ENCODE measurements around the gene SLC9A9. TPM values are rescaled to one million over a fixed set of nuclear protein-coding genes. Genes with fewer than 3 reads are reported as not detected.

The SLC9A9 gene
- total and polyA plus RNA-seq, 10 of the 15 experiments (the other 5 are each of a cell fraction or from before 2014, with no cell fraction given) = 3.5 to 14.2 (median 9.3) TPM

GRCh38 chr3:143686638-143687197, 161.6 kb downstream of the SLC9A9 start:
- ChIA-PET SMC1A (ENCODE audit: uncharacterized antibody, unreplicated experiment) (no interaction called here), RAD21 (ENCODE audit: unreplicated experiment) (no interaction called here), CTCF (interaction anchor here (0.9 to 2.5 kb wide), 2 partner anchors 12 to 208 kb away, joined by 4 to 16 read pairs; no protein-coding TSS in a partner anchor), POLR2A (interaction anchor here (1.0 kb wide), 1 partner anchor 26 kb away, joined by 4 read pairs; no protein-coding TSS in a partner anchor)
- Histone ChIP-seq H3K79me2 (ENCODE audit: control insufficient read depth, insufficient read depth, low read length) (no peaks in the 10 kb centered on the region), H3K4me3 (no peak overlapping the region), H3K36me3 (ENCODE audit: control insufficient read depth in 2 of 2, insufficient read depth in 2 of 2, low read length in 1 of 2) (no peaks in the 10 kb centered on the region), H3K4me1 (ENCODE audit: control insufficient read depth, insufficient read depth, low read length) (no peaks in the 10 kb centered on the region), H3K4me2 (ENCODE audit: control insufficient read depth, insufficient read depth) (no peak overlapping the region), H3K9ac (ENCODE audit: control insufficient read depth, insufficient read depth, low read length) (no peak overlapping the region), H3K9me3 (replicated peaks; ENCODE audit: control insufficient read depth, insufficient read depth, low read length) (no peaks in the 10 kb centered on the region), H3K27ac (ENCODE audit: control insufficient read depth, insufficient read depth) (no peak overlapping the region), H2AFZ (ENCODE audit: control insufficient read depth, low read depth, low read length) (no peak overlapping the region), H4K20me1 (ENCODE audit: control insufficient read depth, insufficient read depth) (no peaks in the 10 kb centered on the region), H3K27me3 (replicated peaks in 1 of 2; ENCODE audit: control insufficient read depth in 2 of 2, insufficient read depth in 2 of 2, low read length in 1 of 2) (no peaks in the 10 kb centered on the region)
- 73% methylated on average over 5 of the region's 5 CpGs for WGBS (ENCODE audit: insufficient coverage, insufficient replicate concordance, low lambda C conversion rate, missing lambda C conversion rate)
- BruUV-seq (replicated peaks) = no TSS peak
- no peak for DNase-seq (ENCODE audit: low read depth, low spot score)
- intact Hi-C loops (cut with micrococcal nuclease; ENCODE audit: unreplicated experiment) (no loop called here), in situ Hi-C loops (cut with MboI) (no loop called here)
- FAIRE-seq = no peak
- ATAC-seq = no peak
- TF ChIP-seq, protein P1, sequence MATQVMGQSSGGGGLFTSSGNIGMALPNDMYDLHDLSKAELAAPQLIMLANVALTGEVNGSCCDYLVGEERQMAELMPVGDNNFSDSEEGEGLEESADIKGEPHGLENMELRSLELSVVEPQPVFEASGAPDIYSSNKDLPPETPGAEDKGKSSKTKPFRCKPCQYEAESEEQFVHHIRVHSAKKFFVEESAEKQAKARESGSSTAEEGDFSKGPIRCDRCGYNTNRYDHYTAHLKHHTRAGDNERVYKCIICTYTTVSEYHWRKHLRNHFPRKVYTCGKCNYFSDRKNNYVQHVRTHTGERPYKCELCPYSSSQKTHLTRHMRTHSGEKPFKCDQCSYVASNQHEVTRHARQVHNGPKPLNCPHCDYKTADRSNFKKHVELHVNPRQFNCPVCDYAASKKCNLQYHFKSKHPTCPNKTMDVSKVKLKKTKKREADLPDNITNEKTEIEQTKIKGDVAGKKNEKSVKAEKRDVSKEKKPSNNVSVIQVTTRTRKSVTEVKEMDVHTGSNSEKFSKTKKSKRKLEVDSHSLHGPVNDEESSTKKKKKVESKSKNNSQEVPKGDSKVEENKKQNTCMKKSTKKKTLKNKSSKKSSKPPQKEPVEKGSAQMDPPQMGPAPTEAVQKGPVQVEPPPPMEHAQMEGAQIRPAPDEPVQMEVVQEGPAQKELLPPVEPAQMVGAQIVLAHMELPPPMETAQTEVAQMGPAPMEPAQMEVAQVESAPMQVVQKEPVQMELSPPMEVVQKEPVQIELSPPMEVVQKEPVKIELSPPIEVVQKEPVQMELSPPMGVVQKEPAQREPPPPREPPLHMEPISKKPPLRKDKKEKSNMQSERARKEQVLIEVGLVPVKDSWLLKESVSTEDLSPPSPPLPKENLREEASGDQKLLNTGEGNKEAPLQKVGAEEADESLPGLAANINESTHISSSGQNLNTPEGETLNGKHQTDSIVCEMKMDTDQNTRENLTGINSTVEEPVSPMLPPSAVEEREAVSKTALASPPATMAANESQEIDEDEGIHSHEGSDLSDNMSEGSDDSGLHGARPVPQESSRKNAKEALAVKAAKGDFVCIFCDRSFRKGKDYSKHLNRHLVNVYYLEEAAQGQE (IDR thresholded peaks at IDR 0.05; ENCODE audit: low read depth, low read length) = peak; percentile 54; the same call in 1 of the 2 replicates
- no peak for TF ChIP-seq MXI1 (IDR thresholded peaks at IDR 0.05; ENCODE audit: low read depth, low read length)
